ENCODE measurements around the gene SEMA3G. TPM values are rescaled to one million over a fixed set of nuclear protein-coding genes. Genes with fewer than 3 reads are reported as not detected.

Gene SEMA3G
- total RNA-seq, 1 donor from 2014 or later, result 4.7 TPM

DNA sequence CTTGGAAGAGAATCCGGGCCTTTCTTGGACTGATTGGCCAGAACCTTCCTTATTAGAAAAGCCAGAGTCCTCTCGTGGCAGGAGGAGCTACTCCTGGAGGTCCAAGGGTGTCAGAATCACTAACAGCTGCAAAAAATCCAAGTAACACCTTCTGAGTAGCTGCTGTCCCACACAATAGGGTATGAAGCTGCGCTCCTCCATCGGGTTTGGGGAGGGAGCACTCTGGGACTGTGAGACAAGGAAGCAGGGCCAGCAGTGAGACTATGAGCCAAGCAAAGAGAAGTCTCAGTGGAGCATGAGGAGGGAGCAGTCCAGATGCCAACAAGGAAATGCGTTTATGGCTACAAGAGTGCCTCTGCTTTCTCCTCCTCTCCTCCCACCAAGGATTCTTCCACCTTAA, 21.7 kb downstream of the SEMA3G start:
- Histone ChIP-seq H3K4me1 (ENCODE audit: control insufficient read depth in 3 of 3, insufficient read depth in 3 of 3, low read length in 3 of 3) (no peaks in the 10 kb centered on the region), H3K4me3 (ENCODE audit: low read length in 3 of 3) (no peak overlapping the region), H3K27ac (ENCODE audit: low read depth, low read length) (no peak overlapping the region), H3K9me3 (ENCODE audit: control insufficient read depth in 3 of 3, low read length in 3 of 3) (no peaks in the 10 kb centered on the region), H3K36me3 (ENCODE audit: control insufficient read depth in 3 of 3, insufficient read depth in 3 of 3, low read length in 3 of 3) (peaks cover 0 to 7% (median 5%) of the 10 kb centered on the region in 3 donors), H3K9ac (ENCODE audit: low read depth in 1 of 3, low read length in 3 of 3) (no peak overlapping the region), H3K27me3 (ENCODE audit: control insufficient read depth in 3 of 3, insufficient read depth in 3 of 3, low read length in 3 of 3) (no peaks in the 10 kb centered on the region)

DNA sequence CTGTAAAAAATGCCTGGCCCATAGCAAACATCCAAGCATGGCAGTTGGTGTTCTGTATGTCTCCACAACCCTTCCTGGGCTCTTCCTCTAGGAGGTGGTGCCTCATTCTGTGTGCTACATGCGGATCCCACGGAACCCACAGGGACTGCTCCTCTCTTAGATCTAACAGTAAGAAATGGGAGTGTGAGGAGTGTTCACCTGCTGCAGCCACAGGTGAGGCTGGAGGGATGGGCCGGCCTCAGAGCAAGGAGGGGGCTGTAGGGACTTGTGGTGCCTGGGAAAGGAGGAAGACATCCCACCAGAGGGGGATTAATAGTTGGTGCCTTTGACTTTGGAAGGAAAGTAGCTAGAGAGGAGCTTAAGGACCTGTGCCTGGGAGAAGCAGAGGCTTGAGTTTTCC, 22.2 kb downstream of the SEMA3G start:
- Histone ChIP-seq H3K4me3 (ENCODE audit: low read length in 3 of 3) (no peak overlapping the region), H3K27ac (ENCODE audit: low read depth, low read length) (no peak overlapping the region)

DNA sequence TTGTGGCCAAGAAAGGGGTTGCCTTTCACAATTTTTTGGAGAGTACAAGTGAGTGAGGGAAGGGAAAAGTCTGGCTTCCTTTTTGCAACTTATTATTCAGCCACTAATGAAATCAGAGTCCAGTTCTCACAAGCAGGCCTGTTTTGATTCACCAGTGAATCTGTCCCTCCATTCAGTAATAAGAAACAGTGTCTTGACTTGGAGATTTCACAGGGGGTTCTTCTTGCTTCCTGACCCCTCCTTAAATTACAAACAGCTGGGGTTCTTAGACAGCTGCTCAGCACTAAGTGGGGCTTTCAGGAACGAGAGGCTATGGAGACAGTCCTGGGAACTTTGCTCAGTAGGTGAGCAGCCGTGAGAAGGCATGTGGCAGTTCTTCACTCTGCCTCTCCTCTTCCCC, 24.5 kb downstream of the SEMA3G start:
- H3K27me3 ChIP-seq (ENCODE audit: control insufficient read depth in 3 of 3, insufficient read depth in 3 of 3, low read length in 3 of 3), result no peaks in the 10 kb centered on the region

More for the DNA sequence above, 22.2 kb downstream of the SEMA3G start:
- Histone ChIP-seq H3K9me3 (ENCODE audit: control insufficient read depth in 3 of 3, low read length in 3 of 3) (no peaks in the 10 kb centered on the region), H3K4me1 (ENCODE audit: control insufficient read depth in 3 of 3, insufficient read depth in 3 of 3, low read length in 3 of 3) (no peaks in the 10 kb centered on the region), H3K36me3 (ENCODE audit: control insufficient read depth in 3 of 3, insufficient read depth in 3 of 3, low read length in 3 of 3) (peaks cover 0 to 7% (median 5%) of the 10 kb centered on the region in 3 donors), H3K9ac (ENCODE audit: low read depth in 1 of 3, low read length in 3 of 3) (no peak overlapping the region), H3K27me3 (ENCODE audit: control insufficient read depth in 3 of 3, insufficient read depth in 3 of 3, low read length in 3 of 3) (no peaks in the 10 kb centered on the region)

DNA sequence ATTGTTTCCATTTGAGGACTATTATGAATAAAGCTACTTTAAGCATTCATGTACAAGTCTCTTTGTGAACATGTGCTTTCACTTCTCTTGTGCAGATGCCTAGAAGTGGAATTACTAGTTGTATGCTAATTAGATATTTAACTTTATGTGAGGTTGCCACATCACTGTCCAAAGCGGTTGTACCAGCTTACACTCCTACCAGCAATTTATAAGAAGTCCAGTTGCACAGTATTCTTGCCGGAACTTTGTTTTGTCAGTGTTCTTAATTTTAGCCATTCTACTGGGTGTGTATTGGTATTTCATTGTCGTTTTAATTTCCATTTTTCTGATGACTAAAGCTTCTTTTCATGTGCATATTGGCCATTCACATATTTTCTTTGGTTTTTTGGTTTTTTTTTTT, 29.1 kb downstream of the SEMA3G start:
- Histone ChIP-seq H3K4me3 (ENCODE audit: low read length in 3 of 3) (no peak overlapping the region), H3K36me3 (ENCODE audit: control insufficient read depth in 3 of 3, insufficient read depth in 3 of 3, low read length in 3 of 3) (peaks cover 2 to 5% (median 4%) of the 10 kb centered on the region in 3 donors), H3K9me3 (ENCODE audit: control insufficient read depth in 3 of 3, low read length in 3 of 3) (no peaks in the 10 kb centered on the region), H3K4me1 (ENCODE audit: control insufficient read depth in 3 of 3, insufficient read depth in 3 of 3, low read length in 3 of 3) (peaks cover 19 to 27% (median 25%) of the 10 kb centered on the region in 3 donors), H3K9ac (ENCODE audit: low read depth in 1 of 3, low read length in 3 of 3) (no peak overlapping the region), H3K27me3 (ENCODE audit: control insufficient read depth in 3 of 3, insufficient read depth in 3 of 3, low read length in 3 of 3) (no peaks in the 10 kb centered on the region), H3K27ac (ENCODE audit: low read depth, low read length) (no peak overlapping the region)

More for the DNA sequence above, 24.5 kb downstream of the SEMA3G start:
- Histone ChIP-seq H3K9ac (ENCODE audit: low read depth in 1 of 3, low read length in 3 of 3) (no peak overlapping the region), H3K4me1 (ENCODE audit: control insufficient read depth in 3 of 3, insufficient read depth in 3 of 3, low read length in 3 of 3) (no peaks in the 10 kb centered on the region), H3K36me3 (ENCODE audit: control insufficient read depth in 3 of 3, insufficient read depth in 3 of 3, low read length in 3 of 3) (peaks cover 0 to 7% (median 5%) of the 10 kb centered on the region in 3 donors), H3K27ac (ENCODE audit: low read depth, low read length) (no peak overlapping the region), H3K9me3 (ENCODE audit: control insufficient read depth in 3 of 3, low read length in 3 of 3) (no peaks in the 10 kb centered on the region), H3K4me3 (ENCODE audit: low read length in 3 of 3) (no peak overlapping the region)

DNA sequence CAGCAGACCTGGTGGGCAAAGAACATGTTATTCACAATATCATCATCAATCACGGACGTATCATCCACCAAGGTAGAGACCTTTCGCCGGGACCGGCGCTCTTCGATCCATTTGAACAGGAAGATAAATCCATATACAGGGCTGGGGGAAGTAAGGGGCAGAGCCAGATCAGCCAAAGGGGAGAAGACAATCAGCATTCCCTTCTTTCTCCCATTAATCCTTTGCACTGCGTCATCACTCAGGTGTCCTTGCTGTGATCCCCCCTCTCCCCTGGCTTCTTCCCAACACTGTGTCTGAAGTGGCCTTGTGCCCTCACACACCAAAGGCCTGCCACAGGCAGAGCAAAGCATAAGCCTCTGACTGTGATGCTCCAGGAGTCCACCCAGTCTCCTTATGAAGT, 36.4 kb downstream of the SEMA3G start:
- Histone ChIP-seq H3K27me3 (ENCODE audit: control insufficient read depth in 3 of 3, insufficient read depth in 3 of 3, low read length in 3 of 3) (no peaks in the 10 kb centered on the region), H3K4me3 (ENCODE audit: low read length in 3 of 3) (peak overlapping the region; percentile 93 to 97 (median 93)), H3K4me1 (ENCODE audit: control insufficient read depth in 3 of 3, insufficient read depth in 3 of 3, low read length in 3 of 3) (peaks cover 44 to 55% (median 47%) of the 10 kb centered on the region in 3 donors), H3K9ac (ENCODE audit: low read depth in 1 of 3, low read length in 3 of 3) (peak overlapping the region; percentile 97 to 98 (median 97)), H3K36me3 (ENCODE audit: control insufficient read depth in 3 of 3, insufficient read depth in 3 of 3, low read length in 3 of 3) (peaks cover 43 to 56% (median 53%) of the 10 kb centered on the region in 3 donors), H3K27ac (ENCODE audit: low read depth, low read length) (peak overlapping the region; percentile 97), H3K9me3 (ENCODE audit: control insufficient read depth in 3 of 3, low read length in 3 of 3) (no peaks in the 10 kb centered on the region)

DNA sequence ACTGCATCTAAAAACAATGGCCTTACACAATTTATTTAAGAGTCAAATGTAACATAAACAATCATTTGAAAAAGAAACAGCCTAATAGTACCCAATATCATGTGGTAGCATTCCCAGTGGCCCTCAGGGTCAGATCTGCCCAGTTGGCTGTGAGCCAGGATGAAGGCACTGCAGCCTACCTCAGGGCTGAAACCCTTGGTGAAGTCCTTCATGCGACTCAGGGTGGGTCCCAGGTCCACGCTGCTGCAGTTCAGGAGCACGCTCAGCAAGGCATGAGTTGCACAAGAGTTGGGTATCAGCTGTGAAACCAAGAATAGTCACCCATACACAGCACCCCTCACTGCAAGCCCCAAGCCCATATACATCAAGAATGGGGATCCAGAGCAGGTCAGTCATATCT, 37.1 kb downstream of the SEMA3G start:
- peaks cover 41 to 48% (median 42%) of the 10 kb centered on the region in 3 donors for H3K4me1 ChIP-seq (ENCODE audit: control insufficient read depth in 3 of 3, insufficient read depth in 3 of 3, low read length in 3 of 3)
- H3K27me3 ChIP-seq (ENCODE audit: control insufficient read depth in 3 of 3, insufficient read depth in 3 of 3, low read length in 3 of 3), result no peaks in the 10 kb centered on the region
- no peak overlapping the region for H3K9ac ChIP-seq (ENCODE audit: low read depth in 1 of 3, low read length in 3 of 3)
- H3K27ac ChIP-seq (ENCODE audit: low read depth, low read length), result no peak overlapping the region
- no peak overlapping the region for H3K4me3 ChIP-seq (ENCODE audit: low read length in 3 of 3)
- peaks cover 50 to 62% (median 59%) of the 10 kb centered on the region in 3 donors for H3K36me3 ChIP-seq (ENCODE audit: control insufficient read depth in 3 of 3, insufficient read depth in 3 of 3, low read length in 3 of 3)
- no peaks in the 10 kb centered on the region for H3K9me3 ChIP-seq (ENCODE audit: control insufficient read depth in 3 of 3, low read length in 3 of 3)

DNA sequence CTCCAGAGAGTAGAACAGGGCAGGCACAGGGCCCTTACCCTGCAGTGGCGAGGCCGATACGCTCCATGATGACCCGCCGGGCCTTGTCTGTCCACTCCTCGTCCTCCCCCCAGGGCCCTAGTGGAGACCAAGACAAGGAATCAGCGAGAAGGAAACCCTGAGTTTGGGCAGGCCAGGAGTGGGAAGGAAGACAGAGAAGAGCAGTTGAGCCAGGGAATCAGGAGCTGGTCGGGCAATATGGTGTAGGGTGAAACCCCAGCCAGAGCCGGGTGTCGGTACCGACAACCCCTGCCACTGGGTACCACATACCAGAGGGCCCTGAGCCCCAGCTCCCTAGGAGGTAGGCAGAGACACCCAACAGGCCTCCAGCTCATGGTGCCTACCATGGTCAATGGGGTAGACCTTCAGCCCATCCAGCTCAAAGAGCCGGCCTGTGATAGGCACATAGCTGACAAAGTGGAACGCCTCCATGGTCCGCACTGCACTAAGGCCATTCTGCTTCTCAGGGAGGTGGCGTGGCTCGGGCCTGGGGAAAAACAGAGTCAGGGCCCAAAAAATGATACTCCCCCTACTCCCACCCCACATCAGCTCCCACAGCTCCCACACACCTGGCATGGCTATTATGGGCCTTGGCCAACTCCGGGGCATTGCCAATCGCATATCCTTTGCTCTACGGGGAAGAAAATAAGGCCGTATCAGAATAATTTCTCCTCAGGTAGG, 38.0 kb downstream of the SEMA3G start:
- no peak overlapping the region for H3K4me3 ChIP-seq (ENCODE audit: low read length in 3 of 3)
- peaks cover 33 to 40% (median 33%) of the 10 kb centered on the region in 3 donors for H3K4me1 ChIP-seq (ENCODE audit: control insufficient read depth in 3 of 3, insufficient read depth in 3 of 3, low read length in 3 of 3)
- H3K36me3 ChIP-seq (ENCODE audit: control insufficient read depth in 3 of 3, insufficient read depth in 3 of 3, low read length in 3 of 3), result peaks cover 58 to 71% (median 68%) of the 10 kb centered on the region in 3 donors
- no peaks in the 10 kb centered on the region for H3K27me3 ChIP-seq (ENCODE audit: control insufficient read depth in 3 of 3, insufficient read depth in 3 of 3, low read length in 3 of 3)
- no peak overlapping the region for H3K27ac ChIP-seq (ENCODE audit: low read depth, low read length)
- no peaks in the 10 kb centered on the region for H3K9me3 ChIP-seq (ENCODE audit: control insufficient read depth in 3 of 3, low read length in 3 of 3)
- no peak overlapping the region for H3K9ac ChIP-seq (ENCODE audit: low read depth in 1 of 3, low read length in 3 of 3)

DNA sequence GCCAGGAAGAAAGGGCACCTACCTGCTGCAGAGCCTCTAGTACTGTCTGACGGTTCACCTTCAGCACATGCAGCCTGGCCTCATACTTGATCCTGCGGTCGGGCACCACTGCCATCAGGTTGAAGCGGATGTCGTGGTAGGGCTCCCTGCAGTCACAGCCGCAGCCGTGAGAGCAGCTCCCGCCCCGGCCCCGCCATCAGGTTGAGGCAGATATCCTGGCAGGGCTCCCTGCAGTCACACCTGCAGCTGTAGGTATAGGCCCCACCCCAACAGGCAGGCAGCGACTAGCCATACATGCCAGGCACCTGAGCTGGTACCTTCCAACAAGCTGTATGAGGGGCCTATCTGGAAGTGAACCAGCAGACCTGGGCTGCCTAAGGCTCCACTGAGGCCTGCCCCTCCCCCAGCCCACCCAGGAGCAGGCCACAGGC, 38.7 kb downstream of the SEMA3G start:
- H3K27ac ChIP-seq (ENCODE audit: low read depth, low read length), result no peak overlapping the region

DNA sequence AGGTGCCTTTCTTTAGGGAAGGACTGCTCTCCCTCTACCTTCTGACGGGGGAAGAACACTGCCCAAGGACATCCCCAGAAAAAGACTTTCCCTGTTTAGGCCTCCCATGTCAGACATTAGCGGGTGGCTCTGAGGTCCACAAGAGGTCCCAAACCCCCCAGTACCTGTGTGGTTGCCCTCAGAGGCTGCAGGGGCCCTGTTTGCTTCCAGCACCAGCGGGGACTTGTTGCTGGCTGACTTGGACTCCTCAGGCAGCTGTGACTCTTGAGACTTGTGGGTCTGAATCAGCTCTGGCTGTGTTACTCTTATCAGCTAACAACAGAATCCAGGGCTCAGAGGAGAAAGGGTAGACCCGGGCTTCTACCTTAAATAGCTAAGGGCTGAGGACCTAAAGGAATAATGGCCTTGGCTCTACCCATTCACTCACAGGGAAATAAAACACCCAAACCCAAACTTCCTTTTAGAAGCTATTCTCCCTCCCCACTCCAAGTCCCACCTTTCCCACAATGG, 39.2 kb downstream of the SEMA3G start:
- Histone ChIP-seq H3K4me3 (ENCODE audit: low read length in 3 of 3) (no peak overlapping the region), H3K9ac (ENCODE audit: low read depth in 1 of 3, low read length in 3 of 3) (no peak overlapping the region), H3K9me3 (ENCODE audit: control insufficient read depth in 3 of 3, low read length in 3 of 3) (no peaks in the 10 kb centered on the region), H3K4me1 (ENCODE audit: control insufficient read depth in 3 of 3, insufficient read depth in 3 of 3, low read length in 3 of 3) (peaks cover 22 to 27% (median 25%) of the 10 kb centered on the region in 3 donors), H3K27me3 (ENCODE audit: control insufficient read depth in 3 of 3, insufficient read depth in 3 of 3, low read length in 3 of 3) (no peaks in the 10 kb centered on the region), H3K27ac (ENCODE audit: low read depth, low read length) (no peak overlapping the region), H3K36me3 (ENCODE audit: control insufficient read depth in 3 of 3, insufficient read depth in 3 of 3, low read length in 3 of 3) (peaks cover 71 to 79% (median 79%) of the 10 kb centered on the region in 3 donors)

More for the DNA sequence above, 38.7 kb downstream of the SEMA3G start:
- Histone ChIP-seq H3K9ac (ENCODE audit: low read depth in 1 of 3, low read length in 3 of 3) (no peak overlapping the region), H3K36me3 (ENCODE audit: control insufficient read depth in 3 of 3, insufficient read depth in 3 of 3, low read length in 3 of 3) (peaks cover 65 to 77% (median 75%) of the 10 kb centered on the region in 3 donors), H3K27me3 (ENCODE audit: control insufficient read depth in 3 of 3, insufficient read depth in 3 of 3, low read length in 3 of 3) (no peaks in the 10 kb centered on the region), H3K4me1 (ENCODE audit: control insufficient read depth in 3 of 3, insufficient read depth in 3 of 3, low read length in 3 of 3) (peaks cover 26 to 32% (median 28%) of the 10 kb centered on the region in 3 donors), H3K9me3 (ENCODE audit: control insufficient read depth in 3 of 3, low read length in 3 of 3) (no peaks in the 10 kb centered on the region), H3K4me3 (ENCODE audit: low read length in 3 of 3) (no peak overlapping the region)

DNA sequence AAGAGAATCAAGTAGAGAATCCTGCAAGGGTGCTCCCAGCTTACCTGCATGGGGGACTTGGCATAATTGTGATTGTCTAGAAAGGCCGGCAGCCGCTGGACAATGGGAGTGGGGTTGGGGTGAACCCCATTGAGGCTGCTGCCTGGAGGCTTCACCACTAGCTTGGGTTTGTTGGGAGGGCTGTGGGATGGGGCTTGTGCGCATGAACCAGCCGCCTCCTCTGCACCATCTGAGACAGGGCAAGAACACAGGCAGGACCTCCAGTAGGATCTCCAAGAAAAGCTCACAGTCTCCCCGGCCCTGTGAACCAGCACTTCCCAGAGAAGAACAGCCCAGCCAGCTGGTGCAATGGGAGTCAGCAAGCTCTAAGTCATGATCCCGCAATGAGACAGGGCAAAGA, 39.8 kb downstream of the SEMA3G start:
- Histone ChIP-seq H3K9ac (ENCODE audit: low read depth in 1 of 3, low read length in 3 of 3) (peak overlapping the region in 2 of 3 donors; percentile 25 to 44), H3K36me3 (ENCODE audit: control insufficient read depth in 3 of 3, insufficient read depth in 3 of 3, low read length in 3 of 3) (peaks cover 77 to 85% (median 83%) of the 10 kb centered on the region in 3 donors), H3K9me3 (ENCODE audit: control insufficient read depth in 3 of 3, low read length in 3 of 3) (no peaks in the 10 kb centered on the region), H3K4me3 (ENCODE audit: low read length in 3 of 3) (no peak overlapping the region), H3K27ac (ENCODE audit: low read depth, low read length) (no peak overlapping the region), H3K27me3 (ENCODE audit: control insufficient read depth in 3 of 3, insufficient read depth in 3 of 3, low read length in 3 of 3) (no peaks in the 10 kb centered on the region), H3K4me1 (ENCODE audit: control insufficient read depth in 3 of 3, insufficient read depth in 3 of 3, low read length in 3 of 3) (peaks cover 22 to 27% (median 25%) of the 10 kb centered on the region in 3 donors)
